ENCODE results near the gene SDR42E2. TPM values are rescaled to one million over a fixed set of nuclear protein-coding genes. Genes with fewer than 3 reads are reported as not detected.

Gene SDR42E2
- total RNA-seq, 4 donors from 2014 or later: not detected

DNA sequence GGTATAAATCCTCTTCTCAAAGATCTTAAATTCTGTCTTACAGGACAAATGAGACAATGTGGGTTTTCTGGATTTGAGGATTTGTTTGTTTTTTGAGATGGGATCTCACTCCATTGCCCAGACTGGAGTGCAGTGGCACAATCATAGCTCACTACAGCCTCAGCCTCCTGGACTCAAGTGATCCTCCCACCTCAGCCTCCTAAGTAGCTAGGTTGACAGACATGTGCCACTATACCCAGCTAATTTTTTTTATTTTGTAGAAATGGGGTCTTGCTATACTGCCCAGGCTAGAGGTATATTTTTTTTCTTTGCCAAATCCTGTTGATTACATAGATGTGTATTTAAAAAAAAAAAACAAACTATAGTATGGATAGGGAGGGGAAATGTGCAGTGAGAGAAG lies 31.8 kb upstream of the SDR42E2 start:
- no peak overlapping the region for H3K27ac ChIP-seq
- H3K36me3 ChIP-seq: no peaks in the 10 kb centered on the region

DNA sequence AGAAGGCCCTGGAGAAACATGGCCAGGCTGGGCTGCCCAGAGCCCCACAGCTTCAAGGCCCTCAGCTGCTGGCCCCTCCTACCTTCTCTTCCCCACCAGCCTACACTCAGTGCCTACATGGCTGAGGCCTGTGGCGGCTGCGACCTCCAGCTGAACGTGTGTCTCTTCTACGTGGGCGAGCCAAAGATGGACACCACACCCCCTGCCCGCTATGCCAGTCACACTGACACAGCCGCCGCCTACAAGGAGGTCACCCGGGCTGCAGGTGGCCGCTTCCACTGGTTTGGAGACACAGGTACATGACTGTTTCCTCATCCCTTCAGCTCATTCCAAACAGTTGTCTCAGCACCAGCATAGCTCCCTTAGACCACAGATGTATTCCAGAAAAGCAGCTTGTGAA lies 29.5 kb upstream of the SDR42E2 start:
- Histone ChIP-seq H3K27me3 (no peaks in the 10 kb centered on the region), H3K4me1 (no peaks in the 10 kb centered on the region), H3K36me3 (no peaks in the 10 kb centered on the region), H3K27ac (no peak overlapping the region), H3K9me3 (no peaks in the 10 kb centered on the region), H3K4me3 (no peak overlapping the region)
- TF ChIP-seq POLR2A (IDR thresholded peaks at IDR 0.05): no peak
- TF ChIP-seq, protein P1, sequence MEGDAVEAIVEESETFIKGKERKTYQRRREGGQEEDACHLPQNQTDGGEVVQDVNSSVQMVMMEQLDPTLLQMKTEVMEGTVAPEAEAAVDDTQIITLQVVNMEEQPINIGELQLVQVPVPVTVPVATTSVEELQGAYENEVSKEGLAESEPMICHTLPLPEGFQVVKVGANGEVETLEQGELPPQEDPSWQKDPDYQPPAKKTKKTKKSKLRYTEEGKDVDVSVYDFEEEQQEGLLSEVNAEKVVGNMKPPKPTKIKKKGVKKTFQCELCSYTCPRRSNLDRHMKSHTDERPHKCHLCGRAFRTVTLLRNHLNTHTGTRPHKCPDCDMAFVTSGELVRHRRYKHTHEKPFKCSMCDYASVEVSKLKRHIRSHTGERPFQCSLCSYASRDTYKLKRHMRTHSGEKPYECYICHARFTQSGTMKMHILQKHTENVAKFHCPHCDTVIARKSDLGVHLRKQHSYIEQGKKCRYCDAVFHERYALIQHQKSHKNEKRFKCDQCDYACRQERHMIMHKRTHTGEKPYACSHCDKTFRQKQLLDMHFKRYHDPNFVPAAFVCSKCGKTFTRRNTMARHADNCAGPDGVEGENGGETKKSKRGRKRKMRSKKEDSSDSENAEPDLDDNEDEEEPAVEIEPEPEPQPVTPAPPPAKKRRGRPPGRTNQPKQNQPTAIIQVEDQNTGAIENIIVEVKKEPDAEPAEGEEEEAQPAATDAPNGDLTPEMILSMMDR (IDR thresholded peaks at IDR 0.05): no peak
- intact Hi-C loops (cut with DNase I; ENCODE audit: low total_unique reads): no loop called here
- no peak for DNase-seq

More for the DNA sequence above, 31.8 kb upstream of the SDR42E2 start:
- H3K4me1 ChIP-seq: no peaks in the 10 kb centered on the region
- no peaks in the 10 kb centered on the region for H3K27me3 ChIP-seq
- intact Hi-C loops (cut with DNase I; ENCODE audit: low total_unique reads): no loop called here
- TF ChIP-seq POLR2A (IDR thresholded peaks at IDR 0.05): no peak
- TF ChIP-seq, protein P1 (IDR thresholded peaks at IDR 0.05): no peak
- H3K9me3 ChIP-seq: no peaks in the 10 kb centered on the region
- no peak for DNase-seq
- no peak overlapping the region for H3K4me3 ChIP-seq

DNA sequence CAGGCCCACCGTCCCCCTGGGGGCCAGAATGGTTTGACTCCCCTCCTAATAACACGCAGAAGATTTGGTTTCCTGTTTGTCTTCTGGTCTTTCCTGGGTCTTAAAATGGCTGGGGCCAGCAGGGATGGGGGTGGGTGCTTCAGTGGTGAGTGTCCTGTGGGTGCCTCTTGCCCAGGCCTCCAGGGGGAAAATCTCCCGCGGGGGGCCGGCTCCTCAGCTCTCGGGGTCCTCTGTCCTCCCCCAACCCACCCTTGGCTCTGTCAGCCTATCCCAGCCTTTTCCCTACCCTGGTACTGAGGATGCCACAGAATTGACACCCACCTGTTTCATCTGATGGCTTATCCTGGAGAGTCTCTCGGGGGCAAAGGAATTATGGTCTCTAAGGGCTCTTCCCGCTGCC lies 23.8 kb upstream of the SDR42E2 start:
- no peak for DNase-seq
- no peaks in the 10 kb centered on the region for H3K4me1 ChIP-seq
- TF ChIP-seq, protein P1 (IDR thresholded peaks at IDR 0.05): no peak
- TF ChIP-seq POLR2A (IDR thresholded peaks at IDR 0.05): no peak
- H3K4me3 ChIP-seq: no peak overlapping the region
- H3K9me3 ChIP-seq: no peaks in the 10 kb centered on the region
- no peaks in the 10 kb centered on the region for H3K27me3 ChIP-seq
- intact Hi-C loops (cut with DNase I; ENCODE audit: low total_unique reads): no loop called here
- no peak overlapping the region for H3K27ac ChIP-seq
- no peaks in the 10 kb centered on the region for H3K36me3 ChIP-seq

DNA sequence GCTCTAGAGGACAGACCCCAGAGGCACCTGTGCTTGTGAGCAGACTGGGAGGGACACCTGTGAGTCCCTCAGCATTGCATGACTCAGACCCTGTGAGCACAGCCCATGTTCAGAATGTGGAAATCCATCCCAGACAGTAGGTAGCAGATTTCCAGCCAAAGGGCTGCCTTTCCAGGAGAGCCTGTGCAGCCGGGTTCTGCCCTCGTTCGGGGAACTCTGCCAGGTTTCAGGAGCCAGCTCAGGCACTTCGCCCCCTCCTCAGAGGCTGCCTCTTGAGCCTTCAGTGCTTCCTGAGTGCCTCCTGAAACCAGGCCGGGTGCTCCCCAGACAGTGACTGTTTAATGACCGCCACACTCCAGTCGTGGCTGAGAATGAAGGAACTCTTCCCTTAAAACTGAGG lies 23.3 kb upstream of the SDR42E2 start:
- H3K4me1 ChIP-seq: no peaks in the 10 kb centered on the region
- H3K9me3 ChIP-seq: no peaks in the 10 kb centered on the region
- no peaks in the 10 kb centered on the region for H3K36me3 ChIP-seq
- TF ChIP-seq, protein P1 (IDR thresholded peaks at IDR 0.05): no peak
- intact Hi-C loops (cut with DNase I; ENCODE audit: low total_unique reads): no loop called here
- H3K4me3 ChIP-seq: no peak overlapping the region
- DNase-seq: no peak
- no peaks in the 10 kb centered on the region for H3K27me3 ChIP-seq
- H3K27ac ChIP-seq: no peak overlapping the region

DNA sequence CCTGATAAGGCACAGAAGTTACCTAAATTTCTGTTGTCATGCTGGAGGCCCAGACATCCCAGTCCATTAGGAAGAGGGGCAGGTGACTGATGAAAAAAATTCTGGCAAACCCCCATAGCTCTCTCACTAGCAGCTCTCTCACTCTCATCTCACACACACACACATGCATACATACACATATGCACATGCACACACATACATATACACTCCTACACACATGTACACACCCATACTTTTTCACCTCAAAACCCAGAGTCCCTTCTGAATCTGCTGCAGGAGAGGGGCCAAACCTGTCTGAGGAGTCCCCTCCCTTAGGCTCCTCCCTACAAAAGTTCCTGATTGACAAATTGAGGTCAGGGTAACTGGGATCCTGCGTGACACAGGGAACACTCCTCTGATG lies 22.6 kb upstream of the SDR42E2 start:
- Histone ChIP-seq H3K27me3 (no peaks in the 10 kb centered on the region), H3K4me3 (no peak overlapping the region), H3K27ac (no peak overlapping the region), H3K9me3 (no peaks in the 10 kb centered on the region), H3K4me1 (no peaks in the 10 kb centered on the region), H3K36me3 (no peaks in the 10 kb centered on the region)
- DNase-seq: no peak
- TF ChIP-seq, protein P1 (IDR thresholded peaks at IDR 0.05): no peak
- no peak for TF ChIP-seq POLR2A (IDR thresholded peaks at IDR 0.05)
- intact Hi-C loops (cut with DNase I; ENCODE audit: low total_unique reads): no loop called here
